Skeletal muscle cell (primary cell): Measurements from ENCODE around the gene PYGB.

Source experiments
- DNase-seq: peaks from one replicate; pipeline ENCODE4 v3.0.0-alpha.2; 2010; ENCODE audit warnings: low read depth
- H3K4me3 ChIP-seq: 2 replicates; pipeline ENCODE4 v1.5.1; 2011; ENCODE audit warnings: low read depth, mild to moderate bottlenecking, control low read depth, low read length, moderate library complexity

Gene PYGB

DNA sequence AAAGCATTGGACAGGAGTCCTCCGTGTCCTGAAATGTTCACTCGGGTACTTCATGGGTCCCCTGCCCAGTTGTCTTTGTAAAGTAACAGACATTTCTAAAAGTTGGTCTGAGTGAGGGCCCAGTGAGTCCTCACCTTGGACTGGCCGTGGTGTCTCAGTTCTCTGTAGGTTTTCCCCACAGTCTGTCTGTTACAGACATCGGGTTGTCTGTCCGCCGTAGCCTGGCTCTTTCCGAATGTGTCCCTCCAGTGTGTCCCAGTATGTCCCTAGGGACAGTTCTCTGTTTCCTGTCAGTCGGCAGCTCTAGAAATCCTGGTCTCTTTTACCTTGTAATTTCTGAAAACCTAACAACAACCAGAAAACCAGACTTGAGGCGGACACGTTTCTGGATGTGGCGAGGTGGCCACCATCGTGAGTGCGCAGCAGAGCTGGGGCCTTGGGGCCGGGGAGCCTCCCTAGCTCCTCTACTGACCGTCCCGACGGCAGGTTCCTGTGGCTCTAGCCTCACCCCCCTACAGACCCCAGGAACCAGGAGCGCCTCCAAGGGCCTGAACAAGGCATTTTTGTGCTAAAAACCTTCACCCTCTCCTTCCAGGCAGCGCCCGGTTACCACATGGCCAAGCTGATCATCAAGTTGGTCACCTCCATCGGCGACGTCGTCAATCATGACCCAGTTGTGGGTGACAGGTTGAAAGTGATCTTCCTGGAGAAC is 42.2 kb downstream of the PYGB start:
- no peak for DNase-seq
- no peak overlapping the region for H3K4me3 ChIP-seq

DNA sequence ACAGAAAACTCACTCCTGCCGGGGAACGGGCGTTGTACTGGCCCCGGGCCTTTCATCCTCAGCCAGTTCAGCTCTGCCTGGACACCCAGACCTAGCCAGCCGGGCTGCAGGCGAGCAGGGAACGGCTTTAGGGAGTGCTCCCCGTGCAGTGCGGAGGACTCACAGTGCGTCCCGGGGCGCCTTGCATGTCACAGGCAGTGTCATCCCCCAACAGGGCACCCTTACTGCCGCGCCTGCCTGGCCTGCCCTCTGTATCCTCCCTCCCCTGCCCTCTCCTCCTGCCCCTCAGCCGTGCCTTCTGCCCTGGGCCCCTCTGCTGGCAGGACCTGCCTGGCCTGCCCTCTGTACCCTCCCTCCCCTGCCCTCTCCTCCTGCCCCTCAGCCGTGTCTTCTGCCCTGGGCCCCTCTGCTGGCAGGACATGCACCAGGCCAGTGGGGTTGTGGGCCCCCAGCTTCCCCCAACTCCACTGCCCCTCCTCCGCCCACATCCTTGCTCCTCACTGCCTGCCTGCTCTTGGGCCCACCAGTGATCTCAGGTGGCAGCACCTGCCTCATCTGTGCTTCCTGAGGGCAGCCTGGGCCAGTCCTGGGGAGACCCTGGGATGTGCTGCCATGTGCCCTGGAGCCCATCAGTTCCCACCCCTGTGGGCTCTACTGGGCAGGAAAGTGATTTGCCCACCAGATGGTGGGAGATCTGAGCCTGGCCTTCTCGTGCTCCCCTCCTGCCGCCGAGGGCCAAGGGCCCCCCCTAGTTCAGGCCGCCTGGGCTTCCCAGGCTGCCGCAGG is 43.0 kb downstream of the PYGB start:
- DNase-seq = no peak

DNA sequence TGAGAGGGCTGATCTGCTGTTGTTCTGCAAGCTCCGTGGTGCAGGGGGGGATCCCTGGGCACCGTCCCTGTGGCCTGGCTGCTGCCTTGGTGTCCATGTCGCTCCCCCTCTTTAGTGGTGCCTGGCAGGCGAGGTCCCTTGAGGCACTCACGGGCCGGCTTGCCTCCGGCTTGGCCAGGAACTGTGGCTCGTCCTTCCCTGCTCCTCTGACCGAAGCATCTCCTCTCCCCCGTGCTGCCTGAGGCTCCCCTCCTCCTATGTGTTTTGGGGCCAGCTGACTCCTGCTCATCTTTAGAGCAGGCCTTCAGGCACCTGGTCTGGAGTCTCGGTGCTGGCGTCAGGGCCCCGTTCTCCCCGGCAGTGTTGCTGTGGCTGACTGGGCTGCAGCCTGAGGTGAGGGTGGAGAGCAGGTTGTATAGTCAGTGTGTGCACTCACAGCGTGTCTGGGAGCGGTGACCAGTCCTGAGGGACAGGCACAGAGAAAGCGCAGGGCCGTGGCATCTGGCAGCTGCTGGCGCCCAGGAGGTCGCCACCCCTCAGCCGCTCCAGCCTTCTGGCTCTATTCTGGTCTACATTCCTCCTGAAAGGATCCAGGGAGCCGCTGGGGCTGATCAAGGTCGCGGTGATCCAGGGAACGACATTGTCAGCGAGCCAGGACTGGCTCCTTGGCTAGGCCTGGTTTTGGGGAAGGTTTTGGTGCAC is 43.7 kb downstream of the PYGB start:
- DNase-seq = no peak
- H3K4me3 ChIP-seq = no peak overlapping the region

More for the DNA sequence above, 43.0 kb downstream of the PYGB start:
- no peak overlapping the region for H3K4me3 ChIP-seq

DNA sequence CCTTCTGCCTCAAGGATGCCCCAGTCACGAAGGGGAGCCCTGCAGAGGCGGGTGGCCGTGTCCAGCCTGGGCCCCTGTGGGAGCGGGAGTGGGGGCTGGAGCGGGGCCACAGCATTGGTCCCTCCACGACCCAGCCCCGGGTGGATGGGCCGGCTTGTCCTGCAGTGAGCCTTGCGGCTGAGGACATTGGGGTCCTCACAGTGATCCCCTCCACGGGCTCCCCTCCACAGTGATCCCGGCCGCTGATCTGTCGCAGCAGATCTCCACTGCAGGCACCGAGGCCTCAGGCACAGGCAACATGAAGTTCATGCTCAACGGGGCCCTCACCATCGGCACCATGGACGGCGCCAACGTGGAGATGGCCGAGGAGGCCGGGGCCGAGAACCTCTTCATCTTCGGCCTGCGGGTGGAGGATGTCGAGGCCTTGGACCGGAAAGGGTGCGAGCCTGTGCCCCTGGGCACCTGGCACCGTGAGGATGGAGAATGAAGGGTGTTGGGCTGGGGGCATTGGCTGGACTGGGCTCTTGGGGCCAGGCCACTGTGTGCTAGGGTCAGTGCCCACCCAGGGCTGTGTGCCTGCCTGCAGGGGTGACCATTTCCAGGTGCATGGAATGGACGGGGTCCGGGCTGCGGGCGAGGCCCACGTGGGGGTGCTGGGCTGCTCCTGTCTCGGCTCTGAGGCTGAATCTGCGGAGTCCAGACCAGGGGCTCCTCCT is 44.4 kb downstream of the PYGB start:
- no peak overlapping the region for H3K4me3 ChIP-seq
- DNase-seq = no peak

DNA sequence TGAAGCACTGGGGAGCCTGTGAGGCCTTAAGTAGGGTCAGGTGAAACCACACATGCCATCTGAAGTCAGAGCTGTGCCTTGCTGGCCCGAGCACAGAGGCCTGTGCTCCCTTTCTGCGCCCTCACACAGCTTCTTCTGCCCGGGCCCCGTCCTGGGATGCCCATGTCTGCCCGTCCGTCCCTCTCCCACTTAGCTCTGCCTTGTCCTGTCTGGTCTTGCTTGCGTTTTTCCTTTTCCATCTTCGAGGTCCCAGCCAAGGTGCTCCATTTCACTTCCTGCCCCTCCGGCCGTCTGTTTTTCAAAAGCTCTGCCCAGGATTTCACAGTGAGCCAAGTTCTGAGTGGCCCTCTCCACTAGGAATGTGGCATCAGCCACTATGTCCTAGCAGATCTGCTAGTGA is 45.6 kb downstream of the PYGB start:
- DNase-seq = no peak
- no peak overlapping the region for H3K4me3 ChIP-seq

DNA sequence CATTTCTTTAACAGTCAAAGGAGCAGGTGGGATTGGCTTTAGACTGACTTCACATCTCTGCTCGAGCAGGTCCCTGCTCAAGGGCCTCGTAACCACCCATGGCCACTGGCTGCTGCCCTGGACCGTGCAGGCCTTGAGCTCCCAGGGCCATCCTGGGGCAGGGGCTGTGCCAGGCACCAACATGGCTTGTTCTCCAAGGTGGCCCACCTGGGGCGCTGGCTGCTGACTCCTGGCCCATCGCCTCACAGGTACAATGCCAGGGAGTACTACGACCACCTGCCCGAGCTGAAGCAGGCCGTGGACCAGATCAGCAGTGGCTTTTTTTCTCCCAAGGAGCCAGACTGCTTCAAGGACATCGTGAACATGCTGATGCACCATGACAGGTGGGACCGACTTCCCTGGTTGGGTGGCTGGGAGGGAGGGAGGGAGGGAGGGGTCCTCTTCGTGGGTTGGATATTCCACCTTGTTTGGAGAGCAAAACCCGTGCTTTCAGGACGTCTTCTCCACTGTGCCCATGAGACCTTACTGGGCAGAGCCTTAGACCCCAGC is 46.1 kb downstream of the PYGB start:
- DNase-seq = no peak
- H3K4me3 ChIP-seq = no peak overlapping the region

DNA sequence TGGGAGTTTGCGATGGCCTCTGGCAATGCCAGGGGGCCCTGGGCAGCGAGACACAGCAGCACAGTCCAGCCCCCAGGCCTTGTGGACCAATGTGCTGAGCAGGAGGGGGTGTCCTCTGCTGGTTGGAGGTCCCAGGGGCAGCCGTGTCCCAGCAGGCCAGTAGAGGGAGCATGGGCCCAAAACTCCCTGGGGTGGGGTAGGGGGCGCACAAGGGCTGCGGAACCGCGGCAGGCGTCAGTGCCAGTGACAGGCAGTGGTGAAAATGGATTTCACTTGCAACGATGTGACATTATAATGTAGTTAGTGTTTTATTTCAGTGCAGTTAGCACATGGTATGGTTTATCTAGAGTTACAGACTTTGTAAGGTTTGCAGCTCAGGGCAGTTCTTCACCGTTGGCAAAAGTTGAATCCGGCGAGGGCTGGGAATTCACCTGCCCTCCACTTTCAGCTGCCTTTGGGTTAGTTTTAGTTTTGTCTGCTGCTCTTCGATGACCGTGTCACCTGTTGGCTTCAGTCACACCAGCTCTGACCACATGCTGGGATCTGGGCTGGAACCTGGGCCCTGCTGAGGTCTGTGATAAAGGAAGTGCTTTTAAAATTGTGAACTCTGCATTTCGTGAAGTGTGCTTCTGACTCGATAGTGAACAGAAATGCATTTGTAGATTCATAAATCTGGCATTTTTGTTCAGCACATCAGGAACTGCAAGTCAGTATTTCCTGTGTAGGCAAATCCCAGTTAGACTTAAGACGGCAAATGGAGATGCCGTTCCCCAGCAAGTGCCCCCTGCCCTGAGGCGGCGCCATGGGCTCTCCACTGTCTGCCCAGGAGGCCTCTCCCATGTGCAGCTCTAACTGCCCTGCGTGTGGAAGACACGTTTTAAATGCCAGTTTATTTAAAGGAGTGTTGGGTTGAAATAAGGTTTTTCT is 46.8 kb downstream of the PYGB start:
- H3K4me3 ChIP-seq = no peak overlapping the region
- no peak for DNase-seq

DNA sequence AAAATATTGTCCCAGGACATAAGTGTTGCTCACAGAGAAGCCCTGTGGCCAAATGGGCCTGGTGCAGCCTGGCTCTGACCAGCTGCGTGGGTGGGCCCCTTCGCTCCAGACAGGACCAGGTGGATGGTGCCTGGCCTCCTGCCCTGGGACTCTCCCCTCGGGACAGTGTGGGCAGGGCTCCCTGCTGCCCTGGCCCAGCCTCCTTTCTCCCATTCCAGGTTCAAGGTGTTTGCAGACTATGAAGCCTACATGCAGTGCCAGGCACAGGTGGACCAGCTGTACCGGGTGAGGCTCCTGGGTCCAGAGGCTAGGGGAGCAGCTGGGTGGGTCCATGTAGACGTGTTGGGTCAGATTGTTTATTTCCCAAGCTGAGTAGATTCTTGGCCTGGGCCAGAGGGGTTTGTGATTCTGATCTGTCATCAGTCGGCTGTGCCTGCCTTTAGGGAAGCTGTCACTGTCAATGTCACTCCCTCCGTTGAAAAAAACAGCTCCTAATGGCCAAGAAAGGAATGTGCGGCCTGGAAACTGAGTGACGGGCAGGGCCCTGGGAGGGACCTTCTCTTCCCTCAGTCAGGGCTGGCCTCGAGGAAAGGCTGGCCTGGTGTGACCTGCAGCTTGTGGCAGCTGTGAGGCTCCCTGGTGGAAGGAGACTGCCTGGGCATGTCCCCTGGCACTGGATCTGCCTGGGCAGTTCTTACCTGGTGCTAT is 47.7 kb downstream of the PYGB start:
- DNase-seq = no peak
- no peak overlapping the region for H3K4me3 ChIP-seq

DNA sequence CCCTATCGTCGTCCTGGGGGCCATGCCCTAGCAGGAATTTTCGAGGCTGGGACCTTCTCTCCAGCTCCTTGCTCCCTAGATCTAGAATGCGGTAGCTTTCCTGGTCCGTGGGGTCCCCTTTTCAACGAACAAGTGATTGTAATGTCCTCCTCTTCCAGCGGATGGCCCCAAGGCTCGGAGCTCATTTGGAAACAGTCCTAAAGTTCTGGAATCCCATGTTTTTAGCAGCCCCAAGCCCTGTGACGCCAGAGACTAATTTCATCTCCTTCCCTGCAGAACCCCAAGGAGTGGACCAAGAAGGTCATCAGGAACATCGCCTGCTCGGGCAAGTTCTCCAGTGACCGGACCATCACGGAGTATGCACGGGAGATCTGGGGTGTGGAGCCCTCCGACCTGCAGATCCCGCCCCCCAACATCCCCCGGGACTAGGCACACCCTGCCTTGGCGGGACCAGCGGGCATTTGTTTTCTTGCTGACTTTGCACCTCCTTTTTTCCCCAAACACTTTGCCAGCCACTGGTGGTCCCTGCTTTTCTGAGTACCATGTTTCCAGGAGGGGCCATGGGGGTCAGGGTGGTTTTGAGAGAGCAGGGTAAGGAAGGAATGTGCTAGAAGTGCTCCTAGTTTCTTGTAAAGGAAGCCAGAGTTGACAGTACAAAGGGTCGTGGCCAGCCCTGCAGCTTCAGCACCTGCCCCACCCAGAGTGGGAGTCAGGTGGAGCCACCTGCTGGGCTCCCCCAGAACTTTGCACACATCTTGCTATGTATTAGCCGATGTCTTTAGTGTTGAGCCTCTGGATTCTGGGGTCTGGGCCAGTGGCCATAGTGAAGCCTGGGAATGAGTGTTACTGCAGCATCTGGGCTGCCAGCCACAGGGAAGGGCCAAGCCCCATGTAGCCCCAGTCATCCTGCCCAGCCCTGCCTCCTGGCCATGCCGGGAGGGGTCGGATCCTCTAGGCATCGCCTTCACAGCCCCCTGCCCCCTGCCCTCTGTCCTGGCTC is 48.5 kb downstream of the PYGB start:
- H3K4me3 ChIP-seq = no peak overlapping the region
- no peak for DNase-seq

DNA sequence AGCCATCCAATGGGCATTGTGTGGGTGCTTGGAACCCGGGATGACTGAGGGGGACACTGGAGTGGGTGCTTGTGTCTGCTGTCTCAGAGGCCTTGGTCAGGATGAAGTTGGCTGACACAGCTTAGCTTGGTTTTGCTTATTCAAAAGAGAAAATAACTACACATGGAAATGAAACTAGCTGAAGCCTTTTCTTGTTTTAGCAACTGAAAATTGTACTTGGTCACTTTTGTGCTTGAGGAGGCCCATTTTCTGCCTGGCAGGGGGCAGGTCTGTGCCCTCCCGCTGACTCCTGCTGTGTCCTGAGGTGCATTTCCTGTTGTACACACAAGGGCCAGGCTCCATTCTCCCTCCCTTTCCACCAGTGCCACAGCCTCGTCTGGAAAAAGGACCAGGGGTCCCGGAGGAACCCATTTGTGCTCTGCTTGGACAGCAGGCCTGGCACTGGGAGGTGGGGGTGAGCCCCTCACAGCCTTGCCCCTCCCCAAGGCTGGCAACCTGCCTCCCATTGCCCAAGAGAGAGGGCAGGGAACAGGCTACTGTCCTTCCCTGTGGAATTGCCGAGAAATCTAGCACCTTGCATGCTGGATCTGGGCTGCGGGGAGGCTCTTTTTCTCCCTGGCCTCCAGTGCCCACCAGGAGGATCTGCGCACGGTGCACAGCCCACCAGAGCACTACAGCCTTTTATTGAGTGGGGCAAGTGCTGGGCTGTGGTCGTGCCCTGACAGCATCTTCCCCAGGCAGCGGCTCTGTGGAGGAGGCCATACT is 49.4 kb downstream of the PYGB start:
- DNase-seq = no peak
- no peak overlapping the region for H3K4me3 ChIP-seq

DNA sequence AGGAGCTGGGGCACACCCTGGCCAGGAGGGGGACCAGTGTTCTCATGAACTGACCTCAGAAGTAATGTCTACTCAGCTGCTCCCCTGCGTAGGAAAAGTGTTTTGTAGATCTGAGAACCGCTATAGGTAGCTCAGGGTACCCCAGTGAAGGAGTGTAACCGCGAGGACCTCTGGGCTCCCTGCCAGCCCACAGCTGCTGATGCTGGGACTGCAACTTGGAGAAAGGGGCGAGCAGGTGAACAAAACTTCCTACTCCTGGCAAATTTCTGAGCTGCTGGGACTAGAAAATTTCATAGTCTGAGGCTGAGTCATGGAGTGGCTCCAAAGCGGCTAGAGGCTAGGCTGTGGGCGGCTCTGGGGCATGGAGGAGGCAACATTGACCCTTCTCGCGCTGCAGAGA is 51.9 kb downstream of the PYGB start:
- DNase-seq = no peak
- H3K4me3 ChIP-seq = no peak overlapping the region

DNA sequence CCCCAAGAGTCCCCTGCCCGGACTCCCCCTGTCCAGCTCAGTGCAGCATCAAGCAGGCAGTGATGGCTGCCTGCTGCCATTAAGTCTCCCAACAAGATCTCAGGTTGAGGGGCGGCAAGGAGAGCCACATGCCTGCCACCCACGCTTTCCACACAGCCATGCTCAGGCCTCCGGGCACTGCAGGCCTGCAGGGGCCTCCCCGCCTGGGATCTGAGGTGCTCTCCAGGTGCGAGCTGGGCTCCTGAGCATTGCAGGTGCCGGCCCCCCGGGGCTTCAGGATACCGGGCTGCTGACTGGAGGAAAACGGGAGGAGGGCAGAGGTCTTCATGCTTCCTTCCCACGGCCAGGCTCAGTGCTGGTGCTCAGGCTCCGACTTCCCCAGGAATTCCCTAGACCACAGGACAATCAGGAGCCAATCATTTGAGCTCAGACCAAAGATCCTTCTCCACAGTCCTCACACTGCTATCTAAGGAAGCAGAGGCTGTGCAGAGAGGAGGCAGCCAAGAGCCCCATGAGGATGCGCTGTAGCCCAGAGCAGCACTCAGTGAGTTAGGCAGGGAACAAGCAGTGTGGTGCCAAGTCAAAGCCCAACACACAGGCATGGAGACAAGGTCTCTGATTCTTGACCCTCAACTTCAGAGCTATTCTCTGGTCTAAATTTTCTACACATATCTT is 52.7 kb downstream of the PYGB start:
- DNase-seq = no peak

DNA sequence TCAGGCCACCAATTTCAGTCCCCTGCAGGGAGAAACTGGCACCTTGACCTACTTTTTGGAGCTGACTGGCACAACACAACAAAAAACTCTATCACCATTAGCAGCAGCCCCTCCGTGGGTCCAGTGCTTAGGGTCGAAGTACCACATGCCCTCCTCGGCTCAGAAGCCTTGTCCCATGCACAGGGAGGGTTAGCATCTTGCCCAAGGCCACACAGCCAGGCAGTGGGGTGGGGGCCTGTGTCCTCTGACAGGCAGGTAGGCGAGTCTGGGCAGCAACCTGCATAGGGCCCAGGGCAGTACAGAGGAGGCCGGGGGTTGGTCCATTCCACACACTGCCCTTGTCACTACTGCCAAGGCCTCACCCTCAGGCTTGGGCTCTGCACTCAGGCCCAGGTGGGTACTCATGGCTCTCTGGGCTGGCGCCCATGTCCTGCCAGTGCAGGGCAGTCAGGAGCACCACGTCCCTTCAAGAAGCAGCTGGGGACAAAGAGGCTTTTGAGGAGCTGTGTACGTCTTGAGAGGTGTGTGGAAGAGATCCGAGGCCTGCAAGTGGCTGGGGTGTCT is 53.6 kb downstream of the PYGB start:
- no peak overlapping the region for H3K4me3 ChIP-seq
- no peak for DNase-seq

More for the DNA sequence above, 52.7 kb downstream of the PYGB start:
- no peak overlapping the region for H3K4me3 ChIP-seq

DNA sequence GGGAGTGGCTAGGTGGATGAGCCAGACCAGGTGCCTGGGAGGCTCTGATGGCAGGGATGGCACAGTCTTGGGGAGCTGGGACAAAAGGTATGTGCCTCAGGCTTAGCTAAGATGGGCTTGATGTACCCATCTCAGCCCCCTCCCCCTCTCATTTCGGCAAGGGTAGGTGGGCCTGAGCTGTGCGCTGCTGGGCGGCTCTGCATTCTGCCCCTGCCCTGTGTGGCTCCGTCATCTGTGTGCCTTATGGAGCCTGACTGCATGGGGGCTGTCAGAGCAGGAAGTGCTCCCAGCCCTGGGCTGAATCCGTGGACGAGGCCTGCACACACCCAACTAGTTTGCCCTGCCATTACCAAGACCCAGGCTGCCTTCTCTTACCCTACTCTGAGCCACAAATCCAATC is 54.7 kb downstream of the PYGB start:
- no peak for DNase-seq
- H3K4me3 ChIP-seq = no peak overlapping the region

DNA sequence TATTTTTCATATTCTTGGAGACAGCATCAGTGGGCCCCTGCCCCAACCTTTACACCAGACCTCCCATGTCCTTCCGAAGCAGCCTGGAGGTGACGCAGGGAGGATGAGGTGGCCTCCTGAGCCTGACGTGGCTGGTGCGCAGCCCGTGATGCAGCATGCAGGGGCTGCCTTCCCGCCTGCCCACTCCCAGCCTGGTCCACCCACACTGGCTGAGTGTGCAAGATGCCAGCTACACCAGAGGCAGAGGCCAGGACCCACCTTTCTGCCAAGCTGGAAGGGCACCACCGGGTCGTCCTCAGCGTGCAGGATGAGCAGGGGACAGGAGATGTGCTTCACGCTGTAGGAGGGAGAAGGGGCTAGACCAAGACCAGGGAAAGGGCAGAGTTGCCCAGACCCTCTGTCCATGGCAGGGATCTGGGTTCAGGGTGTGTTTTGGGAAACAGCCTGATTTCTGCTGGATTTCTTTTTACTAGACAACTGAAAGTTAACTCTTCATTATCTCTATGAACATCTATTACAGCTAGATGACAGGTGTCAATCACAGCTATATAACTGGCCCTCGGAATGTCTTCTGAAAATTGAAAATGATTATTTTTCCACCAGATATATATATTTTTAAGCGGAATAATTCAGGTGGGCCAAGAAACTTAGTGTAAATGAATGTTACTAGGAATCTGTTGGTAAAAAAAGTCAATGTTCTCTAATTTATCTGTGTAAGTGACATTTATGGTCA is 55.6 kb downstream of the PYGB start:
- no peak for DNase-seq
- H3K4me3 ChIP-seq = no peak overlapping the region
